ENCODE data around the gene CCL16. TPM values are rescaled to one million over a fixed set of nuclear protein-coding genes. Genes with fewer than 3 reads are reported as not detected.

Gene CCL16
- polyA plus RNA-seq, 1 experiment: not detected

GRCh38 chr17:35949401-35949800, 31.9 kb downstream of the CCL16 start:
- ChIA-PET POLR2A (no interaction called here), CTCF (interaction anchor here (0.9 to 2.1 kb wide), 3 partner anchors 9 to 14 kb away, joined by 3 to 14 read pairs (median 4); no protein-coding TSS in a partner anchor)
- DNase-seq (ENCODE audit: low read depth): no peak
- no peak for TF ChIP-seq CTCF (IDR thresholded peaks at IDR 0.05; ENCODE audit: insufficient read depth, low read depth, low read length)
- H3K27me3 ChIP-seq (ENCODE audit: control insufficient read depth, insufficient read depth, low read length): no peaks in the 10 kb centered on the region
- no peaks in the 10 kb centered on the region for H3K36me3 ChIP-seq (ENCODE audit: control insufficient read depth, insufficient read depth, low read length)
- no peak overlapping the region for H3K4me3 ChIP-seq (ENCODE audit: low read depth, low read length)

- H3K4me3 ChIP-seq (ENCODE audit: low read depth, low read length): no peak overlapping the region
- H3K36me3 ChIP-seq (ENCODE audit: control insufficient read depth, insufficient read depth, low read length): no peaks in the 10 kb centered on the region
- no peaks in the 10 kb centered on the region for H3K27me3 ChIP-seq (ENCODE audit: control insufficient read depth, insufficient read depth, low read length)
- ChIA-PET CTCF (interaction anchor here (0.8 to 2.1 kb wide), 7 partner anchors 10 to 200 kb away, joined by 3 to 14 read pairs (median 4); no protein-coding TSS in a partner anchor), POLR2A (no interaction called here)
- DNase-seq (ENCODE audit: low read depth): no peak
- TF ChIP-seq CTCF (IDR thresholded peaks at IDR 0.05; ENCODE audit: insufficient read depth, low read depth, low read length): no peak
These were observed 33.2 kb downstream of the CCL16 start for GRCh38 chr17:35948092-35948491.

GRCh38 chr17:35947156-35947585, 34.1 kb downstream of the CCL16 start:
- H3K27me3 ChIP-seq (ENCODE audit: control insufficient read depth, insufficient read depth, low read length): no peaks in the 10 kb centered on the region
- H3K4me3 ChIP-seq (ENCODE audit: low read depth, low read length): no peak overlapping the region
- DNase-seq (ENCODE audit: low read depth): no peak
- no peaks in the 10 kb centered on the region for H3K36me3 ChIP-seq (ENCODE audit: control insufficient read depth, insufficient read depth, low read length)
- ChIA-PET CTCF (interaction anchor here (0.6 to 2.1 kb wide), 6 partner anchors 9 to 200 kb away, joined by 3 to 14 read pairs (median 4); no protein-coding TSS in a partner anchor), POLR2A (no interaction called here)
- TF ChIP-seq CTCF (IDR thresholded peaks at IDR 0.05; ENCODE audit: insufficient read depth, low read depth, low read length): peak; percentile 87

GRCh38 chr17:35944151-35944550, 37.1 kb downstream of the CCL16 start:
- DNase-seq (ENCODE audit: low read depth): no peak
- ChIA-PET POLR2A (no interaction called here), CTCF (interaction anchor here (1.4 kb wide), 1 partner anchor 205 kb away, joined by 4 read pairs; no protein-coding TSS in a partner anchor)
- Histone ChIP-seq H3K27me3 (ENCODE audit: control insufficient read depth, insufficient read depth, low read length) (no peaks in the 10 kb centered on the region), H3K4me3 (ENCODE audit: low read depth, low read length) (no peak overlapping the region), H3K36me3 (ENCODE audit: control insufficient read depth, insufficient read depth, low read length) (no peaks in the 10 kb centered on the region)
- TF ChIP-seq CTCF (IDR thresholded peaks at IDR 0.05; ENCODE audit: insufficient read depth, low read depth, low read length): no peak

- ChIA-PET CTCF (interaction anchor here (1.4 kb wide), 1 partner anchor 206 kb away, joined by 4 read pairs; no protein-coding TSS in a partner anchor), POLR2A (no interaction called here)
- H3K36me3 ChIP-seq (ENCODE audit: control insufficient read depth, insufficient read depth, low read length): no peaks in the 10 kb centered on the region
- no peak within 1 kb of the TSS for H3K4me3 ChIP-seq (ENCODE audit: low read depth, low read length)
- no peaks in the 10 kb centered on the region for H3K27me3 ChIP-seq (ENCODE audit: control insufficient read depth, insufficient read depth, low read length)
- DNase-seq (ENCODE audit: low read depth): no peak
- TF ChIP-seq CTCF (IDR thresholded peaks at IDR 0.05; ENCODE audit: insufficient read depth, low read depth, low read length): no peak
These were observed 37.8 kb downstream of the CCL16 start, which contains the start of gene LYZL6 for GRCh38 chr17:35943537-35943936. TSS of gene LYZL6 (minus strand) at chr17:35943713. CDS start at chr17:35939356, 4,357 bp downstream.
